GM11168 (cell line): ENCODE results near the gene GALNT18.

Source experiments
- in situ Hi-C: fragments of 300-500 bp; cut with MboI; formaldehyde crosslinking; loops from one replicate; pipeline ENCODE4 v1.12.0; 2022; ENCODE audit warnings: low sequenced_read_pairs; ENCODE audit not compliant: unreplicated experiment

The GALNT18 gene

GRCh38 chr11:11400635-11401232 lies 221.1 kb downstream of the GALNT18 start:
- in situ Hi-C loops, result no loop called here

DNA sequence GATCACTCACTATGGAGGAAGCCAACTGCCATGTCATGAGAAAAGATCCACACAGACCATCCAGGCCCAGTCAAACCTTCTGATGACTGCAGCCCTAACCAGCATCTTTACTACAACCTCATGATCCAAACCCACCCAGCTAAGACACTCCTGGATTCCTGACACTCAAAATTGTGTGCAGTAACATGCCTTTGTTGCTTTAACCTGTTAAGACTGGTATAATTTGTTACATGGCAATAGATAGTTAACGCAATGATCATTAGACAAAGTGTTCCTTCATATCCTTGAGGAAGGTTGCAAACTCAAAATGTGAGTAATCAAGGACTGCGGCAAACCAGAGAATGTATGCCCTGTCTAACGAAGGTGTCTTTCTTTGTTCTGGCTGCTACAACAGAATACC lies 221.7 kb downstream of the GALNT18 start:
- in situ Hi-C loops, result no loop called here

- in situ Hi-C loops, result no loop called here
Observed at GRCh38 chr11:11397781-11398180, 224.0 kb downstream of the GALNT18 start.

DNA sequence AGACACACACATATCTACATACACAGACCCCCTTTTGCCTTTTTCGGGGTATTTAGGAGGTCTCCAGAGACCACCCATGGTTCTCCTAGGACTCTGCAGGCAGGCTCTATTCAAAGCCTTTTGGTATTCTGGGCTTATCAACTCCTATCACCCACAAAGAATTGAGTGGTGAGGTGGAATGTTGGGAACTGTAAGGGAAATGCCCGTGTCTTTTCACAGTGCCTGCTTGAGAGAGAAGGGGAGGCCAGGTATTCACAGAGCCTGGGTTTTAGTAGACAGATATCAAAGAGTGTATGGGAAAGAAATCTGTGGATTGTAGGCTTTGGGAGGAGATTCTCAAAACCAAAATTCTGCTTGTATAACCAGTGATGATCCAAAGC lies 224.8 kb downstream of the GALNT18 start:
- in situ Hi-C loops, result no loop called here

DNA sequence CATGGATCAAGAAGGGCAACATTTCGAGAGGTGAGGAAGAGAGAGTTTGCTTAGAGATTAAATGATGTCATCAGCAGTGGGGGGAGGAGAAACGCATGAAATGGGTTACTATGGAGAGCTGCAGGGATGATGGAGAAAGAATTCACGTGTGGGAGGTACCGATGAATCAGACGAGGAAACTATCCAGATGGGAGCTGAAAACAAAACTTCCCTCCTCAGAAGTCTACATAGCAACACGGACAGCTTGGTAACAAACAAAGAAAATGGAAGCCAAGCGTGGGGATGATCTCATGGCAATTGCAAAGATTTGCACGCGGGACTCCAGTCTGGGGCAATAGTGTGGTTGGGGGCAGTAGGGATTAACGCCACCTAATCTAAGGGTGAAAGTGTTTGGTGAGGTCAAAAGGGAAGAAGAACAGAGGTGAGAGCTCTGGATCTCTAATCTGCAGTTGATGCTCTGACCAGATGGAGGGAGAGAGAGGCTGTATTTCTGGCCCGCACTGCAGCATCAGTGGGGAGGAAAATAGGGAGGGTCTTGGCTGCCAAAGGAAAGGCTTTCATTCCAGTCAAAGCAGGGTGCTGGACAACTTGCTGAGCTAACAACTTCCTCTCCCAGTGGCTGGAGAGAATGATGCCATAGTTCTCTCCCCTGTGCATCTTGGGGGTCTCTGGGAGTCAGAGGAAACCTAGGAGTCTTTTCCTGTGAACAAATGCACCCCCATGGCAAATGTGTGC lies 225.3 kb downstream of the GALNT18 start:
- in situ Hi-C loops, result no loop called here

DNA sequence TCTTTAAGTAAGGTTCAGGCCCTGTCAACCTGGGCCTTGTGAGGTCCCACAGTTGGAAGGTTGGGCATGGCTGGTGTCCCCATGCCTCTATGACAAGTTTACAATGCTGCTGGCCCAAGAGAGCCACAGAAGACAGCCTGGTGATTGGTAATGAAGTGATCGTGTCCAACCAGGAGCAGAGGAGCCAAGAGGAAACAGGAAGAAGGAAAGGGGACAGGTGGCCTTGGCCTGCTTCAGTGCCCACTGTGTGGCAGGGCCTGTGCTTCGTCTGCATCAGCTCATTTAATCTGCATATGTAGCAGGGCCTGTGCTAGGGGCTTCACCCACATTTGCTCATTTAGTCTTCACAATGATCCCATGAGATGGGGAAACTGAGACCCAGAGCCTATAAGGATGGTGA lies 226.7 kb downstream of the GALNT18 start:
- in situ Hi-C loops, result no loop called here

GRCh38 chr11:11394241-11394640 lies 227.6 kb downstream of the GALNT18 start:
- in situ Hi-C loops, result no loop called here

DNA sequence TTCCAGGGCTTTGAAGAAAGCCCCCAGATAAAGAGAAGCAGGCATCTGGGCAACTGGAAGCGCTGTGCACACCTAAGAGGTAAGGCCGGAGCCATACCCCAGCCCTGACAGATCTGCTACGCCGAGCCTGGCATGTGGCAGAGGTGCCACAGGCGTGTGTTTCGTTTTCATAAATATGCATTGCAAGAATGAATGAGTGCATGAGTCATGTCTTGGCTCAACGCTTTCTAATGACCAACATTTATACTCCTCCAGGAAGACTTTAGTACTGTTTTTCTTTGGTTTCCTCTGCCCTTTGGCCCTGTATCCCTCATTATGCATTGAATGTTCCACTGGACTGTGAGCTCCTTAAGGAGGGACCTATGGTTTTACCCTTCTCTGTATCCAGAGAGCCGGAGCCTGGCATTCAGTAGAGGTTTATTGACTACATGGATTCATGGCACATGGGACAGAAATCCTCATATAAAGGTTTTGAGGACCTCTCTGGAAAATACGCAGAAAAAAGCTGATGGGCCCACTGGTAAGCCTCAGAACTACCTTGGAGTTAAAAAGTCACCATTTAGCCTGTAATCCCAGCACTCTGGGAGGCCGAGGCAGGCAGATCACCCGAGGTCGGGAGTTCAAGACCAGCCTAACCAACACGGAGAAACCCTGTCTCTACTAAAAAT lies 229.9 kb downstream of the GALNT18 start:
- in situ Hi-C loops, result no loop called here

GRCh38 chr11:11391169-11391568 lies 230.6 kb downstream of the GALNT18 start:
- in situ Hi-C loops, result no loop called here

- in situ Hi-C loops, result no loop called here
Observed at GRCh38 chr11:11390068-11390771, 231.6 kb downstream of the GALNT18 start.

GRCh38 chr11:11389238-11389637 lies 232.6 kb downstream of the GALNT18 start:
- in situ Hi-C loops, result no loop called here

- in situ Hi-C loops, result no loop called here
Observed at GRCh38 chr11:11387622-11388305, 234.0 kb downstream of the GALNT18 start.

GRCh38 chr11:11387207-11387606 lies 234.6 kb downstream of the GALNT18 start:
- in situ Hi-C loops, result no loop called here

- in situ Hi-C loops, result no loop called here
Observed at GRCh38 chr11:11384829-11385228, 237.0 kb downstream of the GALNT18 start.

DNA sequence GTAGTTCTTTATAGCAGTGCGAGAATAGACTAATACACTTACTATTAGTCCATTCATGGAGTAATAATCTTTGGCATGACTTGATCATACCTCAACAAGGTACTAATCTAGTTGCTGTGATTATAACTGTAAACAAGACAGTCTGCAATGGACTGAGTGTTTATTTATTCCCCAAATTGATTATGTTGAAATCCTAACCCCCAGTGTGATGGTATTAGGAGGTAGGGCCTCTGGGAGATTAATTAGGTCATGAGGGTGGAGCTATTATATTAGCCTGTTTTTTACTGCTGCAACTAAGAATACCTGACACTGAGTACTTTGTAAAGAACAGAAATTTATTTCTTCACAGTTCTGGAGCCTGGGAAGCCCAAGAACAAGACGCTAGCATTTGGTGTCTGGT lies 237.8 kb downstream of the GALNT18 start:
- in situ Hi-C loops, result no loop called here

DNA sequence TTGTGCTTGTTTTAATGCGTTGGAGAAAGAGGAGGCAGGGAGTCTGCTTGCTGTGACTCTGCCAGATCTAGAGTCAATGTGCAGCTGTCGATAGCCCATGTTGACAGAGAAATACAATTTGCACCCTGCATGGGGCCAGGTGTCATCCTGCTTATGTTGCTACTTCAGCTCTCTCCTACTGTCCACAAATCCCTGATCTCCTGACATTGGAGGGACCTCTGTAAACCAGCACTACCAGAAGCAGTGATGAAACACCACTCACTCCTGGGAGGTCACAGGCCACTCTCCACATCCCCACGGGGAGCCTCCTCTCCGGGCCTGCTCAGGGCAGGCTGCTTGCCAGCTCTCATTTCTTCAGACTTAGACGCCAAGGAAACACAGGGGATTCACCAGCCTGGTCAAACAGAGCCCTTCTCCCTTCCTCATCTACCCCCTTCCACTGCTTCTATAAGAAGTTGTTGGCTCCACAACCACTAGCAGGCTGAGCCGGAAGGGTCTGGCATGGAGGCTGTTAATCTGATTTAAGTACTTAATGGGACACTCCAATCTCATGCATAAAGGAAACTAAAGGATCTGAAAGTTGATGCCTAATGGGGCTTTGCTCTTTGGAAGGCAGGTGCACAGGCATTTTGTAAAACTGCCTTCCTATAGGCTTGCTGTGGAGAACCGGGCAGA lies 238.8 kb downstream of the GALNT18 start:
- in situ Hi-C loops, result no loop called here

GRCh38 chr11:11381471-11382105 lies 240.2 kb downstream of the GALNT18 start:
- in situ Hi-C loops, result no loop called here

DNA sequence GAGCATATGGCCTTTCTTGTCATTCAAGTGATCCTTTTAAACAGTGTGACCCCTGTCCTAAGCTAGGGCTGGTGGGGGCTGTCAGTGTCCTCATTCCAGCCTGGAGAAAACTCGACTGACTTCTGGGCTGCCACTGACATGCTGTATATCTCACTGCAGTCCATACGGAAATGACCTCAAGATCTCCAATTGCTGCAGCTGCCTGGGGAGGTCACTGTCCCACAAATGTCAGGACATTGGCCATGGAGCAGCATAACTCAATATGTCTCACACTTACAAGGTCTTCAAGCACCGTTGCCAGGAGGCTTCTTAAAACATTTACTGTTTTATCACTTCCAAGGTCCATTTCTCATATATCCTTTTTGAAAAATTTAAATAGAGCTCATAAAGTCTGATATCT lies 240.9 kb downstream of the GALNT18 start:
- in situ Hi-C loops, result no loop called here

- in situ Hi-C loops, result no loop called here
Observed at GRCh38 chr11:11380340-11380739, 241.5 kb downstream of the GALNT18 start.
